H1 (cell line): ENCODE results near the gene CDH12. TPM values are rescaled to one million over a fixed set of nuclear protein-coding genes. Genes with fewer than 3 reads are reported as not detected.

Experiments used
- CTCF ChIA-PET: fragments of 300-600 bp; sonication (Branson Sonifier 250); formaldehyde crosslinking; loops from one replicate; lab custom pipeline; 2021; ENCODE audit not compliant: partially characterized antibody; lab: Charles Lee
- POLR2A ChIA-PET: fragments of 300-600 bp; sonication (Branson Sonifier 250); formaldehyde crosslinking; loops from one replicate; lab custom pipeline; 2021; ENCODE audit warnings: inconsistent platforms; ENCODE audit not compliant: partially characterized antibody; lab: Charles Lee
- DNase-seq, 2 experiments: peaks; one replicate each; pipeline versions ENCODE4 v3.0.0 to v3.0.0-alpha.2; 2010 to 2022; ENCODE audit warnings: low spot score in 2 of 2, low read depth in 1 of 2, mixed read lengths in 1 of 2
- FAIRE-seq: peaks from 2 replicates; lab custom pipeline; 2011; peaks lifted over from hg19 to GRCh38; lab: Jason Lieb, UNC
- H2AFZ ChIP-seq: 2 replicates; pipeline ENCODE4 v1.8.1; 2012; ENCODE audit warnings: low read length, inconsistent platforms
- H2AK5ac ChIP-seq: 2 replicates; pipeline ENCODE4 v1.6.1; 2013; ENCODE audit warnings: low read depth, low read length
- H2BK120ac ChIP-seq: replicated peaks from 2 replicates; pipeline ENCODE3; 2013; ENCODE audit warnings: low read depth, low read length, inconsistent platforms
- H2BK12ac ChIP-seq: 2 replicates; pipeline ENCODE4 v1.6.1; 2013; ENCODE audit warnings: low read depth, low read length
- H2BK15ac ChIP-seq: 2 replicates; pipeline ENCODE4 v1.6.1; 2013; ENCODE audit warnings: low read length
- H2BK20ac ChIP-seq: 2 replicates; pipeline ENCODE4 v1.6.1; 2013; ENCODE audit warnings: low read length
- H2BK5ac ChIP-seq: 2 replicates; pipeline ENCODE4 v1.6.1; 2013; ENCODE audit warnings: low read depth, low read length
- H3K14ac ChIP-seq: 2 replicates; pipeline ENCODE4 v1.6.1; 2013; ENCODE audit warnings: inconsistent platforms; ENCODE audit not compliant: insufficient read length
- H3K18ac ChIP-seq: 2 replicates; pipeline ENCODE4 v1.6.1; 2013; ENCODE audit warnings: low read length; ENCODE audit errors: extremely low read depth
- H3K23ac ChIP-seq: 2 replicates; pipeline ENCODE4 v1.6.1; 2013; ENCODE audit warnings: inconsistent platforms; ENCODE audit not compliant: insufficient read length
- H3K23me2 ChIP-seq: 2 replicates; pipeline ENCODE4 v1.6.1; 2013; ENCODE audit warnings: low read depth, low read length
- H3K27ac ChIP-seq: 2 replicates; pipeline ENCODE4 v1.6.1; 2011; ENCODE audit warnings: low read depth, low read length, inconsistent platforms
- H3K27me3 ChIP-seq, 4 experiments: replicated peaks in 1 of 4; 1 replicate in 1 of 4; 2 replicates in 3 of 4; pipeline versions ENCODE4 v1.6.1 to v1.8.1; 2011 to 2013; ENCODE audit warnings: low read length in 3 of 4, mild to moderate bottlenecking in 3 of 4, inconsistent platforms in 2 of 4, mixed read lengths in 2 of 4, moderate library complexity in 1 of 4; ENCODE audit not compliant: control insufficient read depth in 3 of 4, insufficient read depth in 3 of 4; ENCODE audit errors: extremely low read depth in 1 of 4
- H3K36me3 ChIP-seq, 4 experiments: 2 replicates each; pipeline versions ENCODE4 v1.6.1 to v1.8.1; 2011 to 2013; ENCODE audit warnings: mild to moderate bottlenecking in 4 of 4, low read length in 3 of 4, moderate library complexity in 2 of 4, control low read depth in 1 of 4, inconsistent platforms in 1 of 4; ENCODE audit not compliant: insufficient read depth in 4 of 4, control insufficient read depth in 2 of 4
- H3K4ac ChIP-seq: replicated peaks from 2 replicates; pipeline ENCODE3; 2013; ENCODE audit warnings: low read length, low read depth, mixed read lengths, inconsistent platforms; ENCODE audit not compliant: insufficient read length
- H3K4me1 ChIP-seq, 4 experiments: replicated peaks in 1 of 4; 1 replicate in 1 of 4; 2 replicates in 3 of 4; pipeline versions ENCODE4 v1.6.1 to v1.8.1; 2011 to 2013; ENCODE audit warnings: low read length in 3 of 4, inconsistent platforms in 2 of 4, mixed read lengths in 1 of 4; ENCODE audit not compliant: insufficient read depth in 4 of 4, control insufficient read depth in 3 of 4
- H3K4me2 ChIP-seq, 2 experiments: 2 replicates each; pipeline versions ENCODE4 v1.6.1 to v1.8.1; 2011 to 2013; ENCODE audit warnings: low read depth in 2 of 2, low read length in 2 of 2, control low read depth in 1 of 2, inconsistent platforms in 1 of 2, mild to moderate bottlenecking in 1 of 2; ENCODE audit not compliant: insufficient read depth in 1 of 2
- H3K4me3 ChIP-seq, 4 experiments: fragments of 200-600, 300-600 bp in 1 of 4; sonication (generic), shearing (Covaris generic), sonication (Bioruptor Twin) in 1 of 4; 2 replicates each; pipeline versions ENCODE4 v1.5.1 to v1.8.1; 2011 to 2016; ENCODE audit warnings: low read length in 4 of 4, low read depth in 3 of 4, control low read depth in 2 of 4, inconsistent platforms in 2 of 4, mild to moderate bottlenecking in 2 of 4, mixed read lengths in 1 of 4, moderate library complexity in 1 of 4; ENCODE audit not compliant: insufficient read depth in 2 of 4; ENCODE audit errors: extremely low read depth in 1 of 4
- H3K56ac ChIP-seq: replicated peaks from 2 replicates; pipeline ENCODE3; 2013; ENCODE audit warnings: low read depth, mild to moderate bottlenecking, mixed read lengths, low read length, inconsistent platforms; ENCODE audit not compliant: insufficient read length
- H3K79me1 ChIP-seq: 2 replicates; pipeline ENCODE4 v1.6.1; 2013; ENCODE audit warnings: low read depth, low read length, control low read depth
- H3K79me2 ChIP-seq, 2 experiments: 2 replicates each; pipeline versions ENCODE4 v1.6.1 to v1.8.1; 2012 to 2013; ENCODE audit warnings: low read length in 2 of 2, mild to moderate bottlenecking in 2 of 2, inconsistent platforms in 1 of 2; ENCODE audit not compliant: insufficient read depth in 2 of 2, control insufficient read depth in 1 of 2
- H3K9ac ChIP-seq, 4 experiments: replicated peaks in 1 of 4; 1 replicate in 1 of 4; 2 replicates in 3 of 4; pipeline versions ENCODE4 v1.6.1 to v1.8.1; 2011 to 2013; ENCODE audit warnings: low read depth in 3 of 4, low read length in 3 of 4, control low read depth in 2 of 4, mild to moderate bottlenecking in 2 of 4, moderate library complexity in 2 of 4, inconsistent platforms in 1 of 4; ENCODE audit errors: extremely low read depth in 1 of 4
- H3K9me3 ChIP-seq, 2 experiments: 2 replicates each; pipeline versions ENCODE4 v1.6.1 to v1.8.1; 2012 to 2013; ENCODE audit warnings: mild to moderate bottlenecking in 2 of 2, moderate library complexity in 2 of 2, control low read depth in 1 of 2, inconsistent platforms in 1 of 2, low read depth in 1 of 2, low read length in 1 of 2, mixed read lengths in 1 of 2; ENCODE audit not compliant: insufficient read depth in 2 of 2
- H4K20me1 ChIP-seq, 2 experiments: replicated peaks in 1 of 2; 2 replicates each; pipeline versions ENCODE3 to v1.8.1; 2011 to 2013; ENCODE audit warnings: inconsistent platforms in 2 of 2, low read length in 2 of 2, mild to moderate bottlenecking in 1 of 2; ENCODE audit not compliant: insufficient read depth in 2 of 2, control insufficient read depth in 1 of 2
- H4K5ac ChIP-seq: 2 replicates; pipeline ENCODE4 v1.6.1; 2013; ENCODE audit warnings: low read length, low read depth, mixed read lengths, inconsistent platforms; ENCODE audit not compliant: insufficient read length
- H4K8ac ChIP-seq: 2 replicates; pipeline ENCODE4 v1.8.0; 2013; ENCODE audit warnings: mild to moderate bottlenecking, moderate library complexity, low read length, inconsistent platforms; ENCODE audit not compliant: insufficient read depth; ENCODE audit errors: extremely low read depth
- H4K91ac ChIP-seq: replicated peaks from 2 replicates; pipeline ENCODE3; 2013; ENCODE audit warnings: low read length, mixed read lengths, inconsistent platforms; ENCODE audit not compliant: insufficient read length
- CHD1 ChIP-seq: IDR thresholded peaks from 2 replicates; pipeline ENCODE4 v1.6.1; 2012; ENCODE audit warnings: low read depth, low read length, improper control_type of control experiment
- EZH2 ChIP-seq: fragments of 200-600 bp; sonication (generic); IDR thresholded peaks from 2 replicates; pipeline ENCODE4 v1.7.1; 2012; ENCODE audit warnings: low read depth, mild to moderate bottlenecking, moderate library complexity, low read length, inconsistent platforms; ENCODE audit not compliant: severe bottlenecking
- KDM5A ChIP-seq: fragments of 200-600 bp; IDR thresholded peaks from 2 replicates; pipeline ENCODE4 v1.7.1; 2012; ENCODE audit warnings: mild to moderate bottlenecking, low read length, inconsistent platforms, mixed read lengths
- TEAD4 ChIP-seq: IDR thresholded peaks from 2 replicates; pipeline ENCODE4 v1.6.1; 2012; ENCODE audit warnings: low read depth, low read length, inconsistent platforms, mixed read lengths
- WGBS, 2 experiments: shearing (Covaris generic) in 1 of 2; methylation state at CpG; one replicate each; pipeline versions ENCODE4 v1.1.6 to v1.1.7; 2013 to 2015; ENCODE audit warnings: low lambda C conversion rate in 2 of 2, mixed read lengths in 2 of 2, inconsistent platforms in 1 of 2, low coverage in 1 of 2, missing lambda C conversion rate in 1 of 2; ENCODE audit not compliant: insufficient replicate concordance in 2 of 2, insufficient coverage in 1 of 2, insufficient read length in 1 of 2; ENCODE audit errors: extremely low coverage in 1 of 2, missing lambda C conversion rate in 1 of 2; 5-methylcytosine and 5-hydroxymethylcytosine counted together
- polyA plus RNA-seq, 7 experiments: library from polyadenylated mRNA; depleted of rRNA in 3 of 7; stranded (reverse) in 5 of 7; unstranded in 2 of 7; fragments of >200 nt in 5 of 7; fragments of 200-250 nt in 2 of 7; gene quantifications; 1 replicate in 5 of 7; 2 replicates in 1 of 7; 4 replicates in 1 of 7; pipeline versions ENCODE4 v1.2.1 to v1.2.3, GENCODE V29; 2011 to 2013; ENCODE audit warnings: missing spikeins in 2 of 7, mixed read lengths in 2 of 7
- total RNA-seq: library from RNA; stranded (reverse); fragmentation: NEBNext Ultra II Directional; extraction: Animal tissue kit (Norgen Biotek cat#: 25700); gene quantifications from 2 replicates; pipeline ENCODE4 v1.2.1, GENCODE V29; 2021

Gene CDH12
- total and polyA plus RNA-seq, 2 of the 8 experiments (the other 6 are each of a cell fraction or from before 2014, with no cell fraction given), result 0.03 TPM; not detected in 1

DNA sequence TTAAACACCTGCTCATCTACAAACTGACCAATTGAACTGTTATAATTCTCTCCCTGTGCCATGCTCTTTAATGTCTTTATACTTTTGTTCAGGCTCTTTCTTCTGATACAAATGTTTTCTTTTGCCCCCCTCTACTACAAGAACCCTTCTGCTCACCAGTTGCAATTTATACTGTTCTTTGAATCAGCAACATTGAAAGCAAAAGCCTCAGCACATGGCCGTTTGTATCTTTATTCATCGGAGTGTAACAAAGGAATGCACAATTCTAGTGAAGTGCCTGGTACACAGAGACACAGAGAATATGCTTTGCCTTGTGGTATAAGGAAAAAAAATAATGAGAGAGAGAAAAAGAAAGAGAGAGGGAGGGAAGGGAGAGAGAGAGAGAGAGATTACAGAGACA lies 547.1 kb downstream of the CDH12 start:
- no peaks in the 10 kb centered on the region for H4K20me1 ChIP-seq
- no peak overlapping the region for H3K9ac ChIP-seq
- H3K23me2 ChIP-seq, result no peaks in the 10 kb centered on the region; the same call in 1 of the 2 replicates
- DNase-seq (no peak), FAIRE-seq (no peak)
- ChIA-PET CTCF (no interaction called here), POLR2A (no interaction called here)
- H3K56ac ChIP-seq, result no peak overlapping the region
- H2BK15ac ChIP-seq, result no peak overlapping the region
- H3K36me3 ChIP-seq, result no peaks in the 10 kb centered on the region
- no peak overlapping the region for H2AK5ac ChIP-seq
- no peak overlapping the region for H2BK12ac ChIP-seq
- no peak overlapping the region for H3K4ac ChIP-seq
- H4K8ac ChIP-seq, result no peak overlapping the region
- no peaks in the 10 kb centered on the region for H3K4me1 ChIP-seq
- no peaks in the 10 kb centered on the region for H3K79me1 ChIP-seq
- no peak overlapping the region for H2BK20ac ChIP-seq
- no peak overlapping the region for H4K91ac ChIP-seq
- H3K18ac ChIP-seq, result no peak overlapping the region
- no peak overlapping the region for H4K5ac ChIP-seq
- H2BK5ac ChIP-seq, result no peak overlapping the region
- WGBS, 2 experiments, result 95% methylated on average over 2 of the region's 2 CpGs; no CpG with 5 or more reads in 1 of the 2 experiments
- H2BK120ac ChIP-seq, result no peak overlapping the region
- H3K23ac ChIP-seq, result no peak overlapping the region
- H3K14ac ChIP-seq, result no peak overlapping the region
- no peaks in the 10 kb centered on the region for H3K9me3 ChIP-seq
- peaks cover 0 to 1% (median 0%) of the 10 kb centered on the region in 4 experiments; a peak in 1 of 7 replicates for H3K27me3 ChIP-seq
- no peak overlapping the region for H3K4me3 ChIP-seq
- H3K27ac ChIP-seq, result no peak overlapping the region
- H3K4me2 ChIP-seq, result no peak overlapping the region
- no peak overlapping the region for H2AFZ ChIP-seq
- no peaks in the 10 kb centered on the region for H3K79me2 ChIP-seq
- TF ChIP-seq TEAD4, result no peak
- TF ChIP-seq CHD1, result no peak
- no peak for TF ChIP-seq EZH2
- TF ChIP-seq KDM5A, result no peak
